Activated B cell treated with CpG ODN at 0.5 μM for 24 hours (primary cell): Measurements from ENCODE around the gene OVCA2. TPM values are rescaled to one million over a fixed set of nuclear protein-coding genes. Genes with fewer than 3 reads are reported as not detected.
A peak's percentile ranks its signal among the peaks of the same experiment; 100 is the strongest.

Source experiments
- ATAC-seq: fragments of 200-7000 bp; cut with Tn5 transposase; one replicate; pipeline ENCODE4 v1.10.0; 2021; ENCODE audit warnings: low read depth, mild to moderate bottlenecking, moderate library complexity
- CTCF ChIA-PET: fragments of 350-600 bp; sonication (Branson Sonifier 250); formaldehyde crosslinking; loops from one replicate; lab custom pipeline; 2021; ENCODE audit warnings: antibody characterized with exemption; lab: Charles Lee
- POLR2A ChIA-PET: fragments of 350-600 bp; sonication (Branson Sonifier 250); formaldehyde crosslinking; loops from one replicate; lab custom pipeline; 2021; ENCODE audit warnings: antibody characterized with exemption; lab: Charles Lee
- DNase-seq: peaks from one replicate; pipeline ENCODE4 v3.0.0; 2022
- H3K27ac Mint-ChIP-seq: one replicate; pipeline ENCODE4 v1.8.0; 2020; ENCODE audit warnings: mixed read lengths
- H3K27me3 Mint-ChIP-seq: one replicate; pipeline ENCODE4 v1.8.0; 2021; ENCODE audit warnings: mixed read lengths
- H3K36me3 Mint-ChIP-seq: one replicate; pipeline ENCODE4 v1.8.0; 2021; ENCODE audit warnings: low read depth, mixed read lengths
- H3K4me1 Mint-ChIP-seq: one replicate; pipeline ENCODE4 v1.8.0; 2021; ENCODE audit warnings: mixed read lengths
- H3K4me3 Mint-ChIP-seq: one replicate; pipeline ENCODE4 v1.8.0; 2020; ENCODE audit warnings: mild to moderate bottlenecking, mixed read lengths
- H3K9me3 Mint-ChIP-seq: one replicate; pipeline ENCODE4 v1.8.0; 2020; ENCODE audit warnings: mixed read lengths
- intact Hi-C: fragments of 100-400 bp; cut with micrococcal nuclease; formaldehyde crosslinking; loops from one replicate; pipeline ENCODE4 v1.15.1; 2024
- total RNA-seq: library from RNA; stranded (reverse); gene quantifications from 2 replicates; pipeline ENCODE4 v1.2.3, GENCODE V29; 2022
- TF ChIP-seq, protein P1 (sequence below): fragments of 200-600 bp; IDR thresholded peaks from one replicate; pipeline ENCODE4 v1.8.0; 2022; ENCODE audit warnings: antibody characterized with exemption, mild to moderate bottlenecking

OVCA2 gene
- total RNA-seq, 1 donor from 2014 or later, result 29.4 TPM

- H3K9me3 Mint-ChIP-seq, result no peaks in the 10 kb centered on the region
- DNase-seq (no peak), ATAC-seq (no peak)
- peaks cover 57% of the 10 kb centered on the region for H3K4me1 Mint-ChIP-seq
- ChIA-PET POLR2A (interaction anchor here (1.5 to 24.5 kb wide), 2 partner anchors 10 to 21 kb away, joined by 6 to 449 read pairs; no protein-coding TSS in a partner anchor), CTCF (interaction anchor here (0.8 to 1.4 kb wide), 3 partner anchors 8 to 19 kb away, joined by 3 to 4 read pairs (median 3); no protein-coding TSS in a partner anchor)
- H3K27ac Mint-ChIP-seq, result no peak overlapping the region
- peaks cover 47% of the 10 kb centered on the region for H3K36me3 Mint-ChIP-seq
- TF ChIP-seq, protein P1, sequence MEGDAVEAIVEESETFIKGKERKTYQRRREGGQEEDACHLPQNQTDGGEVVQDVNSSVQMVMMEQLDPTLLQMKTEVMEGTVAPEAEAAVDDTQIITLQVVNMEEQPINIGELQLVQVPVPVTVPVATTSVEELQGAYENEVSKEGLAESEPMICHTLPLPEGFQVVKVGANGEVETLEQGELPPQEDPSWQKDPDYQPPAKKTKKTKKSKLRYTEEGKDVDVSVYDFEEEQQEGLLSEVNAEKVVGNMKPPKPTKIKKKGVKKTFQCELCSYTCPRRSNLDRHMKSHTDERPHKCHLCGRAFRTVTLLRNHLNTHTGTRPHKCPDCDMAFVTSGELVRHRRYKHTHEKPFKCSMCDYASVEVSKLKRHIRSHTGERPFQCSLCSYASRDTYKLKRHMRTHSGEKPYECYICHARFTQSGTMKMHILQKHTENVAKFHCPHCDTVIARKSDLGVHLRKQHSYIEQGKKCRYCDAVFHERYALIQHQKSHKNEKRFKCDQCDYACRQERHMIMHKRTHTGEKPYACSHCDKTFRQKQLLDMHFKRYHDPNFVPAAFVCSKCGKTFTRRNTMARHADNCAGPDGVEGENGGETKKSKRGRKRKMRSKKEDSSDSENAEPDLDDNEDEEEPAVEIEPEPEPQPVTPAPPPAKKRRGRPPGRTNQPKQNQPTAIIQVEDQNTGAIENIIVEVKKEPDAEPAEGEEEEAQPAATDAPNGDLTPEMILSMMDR, result no peak
- H3K4me3 Mint-ChIP-seq, result no peak overlapping the region
- H3K27me3 Mint-ChIP-seq, result no peaks in the 10 kb centered on the region
- intact Hi-C loops, result no loop called here
Measured at GRCh38 chr17:2067608-2068024, 25.8 kb downstream of the OVCA2 start.

DNA sequence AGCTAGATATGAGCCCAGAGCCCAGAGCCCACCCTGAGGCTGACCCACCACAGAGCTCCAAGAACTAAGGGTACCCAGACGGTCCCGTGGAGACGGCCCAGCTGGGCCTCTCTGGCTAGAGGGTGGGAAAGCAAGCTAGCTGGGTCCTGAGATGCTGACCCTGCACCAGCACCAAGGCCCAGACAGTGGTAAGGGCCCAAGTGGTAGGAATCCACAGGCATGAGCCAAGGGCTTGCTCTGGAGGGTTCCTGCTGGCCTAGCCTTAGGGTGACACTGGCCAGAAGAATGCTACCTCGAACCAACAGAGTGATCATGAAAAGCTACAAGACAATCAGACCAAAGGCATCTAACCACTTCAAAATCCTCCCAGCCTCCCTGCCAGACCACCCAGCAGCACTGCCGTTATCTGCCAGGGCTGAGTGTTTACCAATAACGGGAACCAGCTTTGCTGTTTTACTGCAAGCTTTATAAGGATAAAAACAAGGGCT lies 26.3 kb downstream of the OVCA2 start:
- CTCF ChIA-PET, result interaction anchor here (0.8 to 0.9 kb wide), 2 partner anchors 9 to 19 kb away, joined by 3 read pairs; no protein-coding TSS in a partner anchor
- H3K4me1 Mint-ChIP-seq, result peaks cover 57% of the 10 kb centered on the region
- H3K4me3 Mint-ChIP-seq, result no peak overlapping the region
- H3K9me3 Mint-ChIP-seq, result no peaks in the 10 kb centered on the region
- H3K36me3 Mint-ChIP-seq, result peaks cover 47% of the 10 kb centered on the region
- POLR2A ChIA-PET, result interaction anchor here (1.5 to 24.5 kb wide), 2 partner anchors 10 to 20 kb away, joined by 6 to 449 read pairs; no protein-coding TSS in a partner anchor
- TF ChIP-seq, protein P1, result no peak
- DNase-seq, result no peak
- H3K27me3 Mint-ChIP-seq, result no peaks in the 10 kb centered on the region
- intact Hi-C loops, result no loop called here
- no peak overlapping the region for H3K27ac Mint-ChIP-seq
- no peak for ATAC-seq

DNA sequence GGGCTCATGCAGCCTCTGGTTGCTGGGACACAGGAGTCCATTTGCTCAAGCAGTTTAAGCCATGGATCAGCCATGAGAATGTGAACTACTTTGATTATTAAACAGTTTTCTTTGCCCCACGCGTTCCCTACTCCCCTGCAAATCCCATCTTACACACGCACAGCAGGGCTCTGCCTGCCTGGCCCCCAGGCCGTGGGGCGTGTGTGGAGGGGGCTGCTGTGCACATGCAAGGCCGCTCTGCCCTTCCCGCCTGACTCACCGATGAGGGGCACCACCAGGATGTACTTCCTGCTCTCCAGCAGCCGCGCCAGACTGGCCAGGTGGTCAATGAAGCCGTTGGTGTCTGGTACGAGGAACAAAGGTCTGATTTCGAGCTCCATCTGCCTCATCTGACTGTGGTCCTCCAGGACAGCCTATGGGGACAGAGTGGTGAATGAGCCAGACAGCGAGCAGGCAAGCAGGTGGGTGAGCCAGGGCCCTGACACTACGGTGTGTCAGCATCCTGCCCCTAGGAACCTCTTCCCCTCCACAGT lies 26.8 kb downstream of the OVCA2 start:
- H3K27ac Mint-ChIP-seq, result no peak overlapping the region
- no peaks in the 10 kb centered on the region for H3K9me3 Mint-ChIP-seq
- no peak for ATAC-seq
- TF ChIP-seq, protein P1, result no peak
- ChIA-PET POLR2A (interaction anchor here (1.5 to 24.5 kb wide), 2 partner anchors 11 to 20 kb away, joined by 6 to 449 read pairs; no protein-coding TSS in a partner anchor), CTCF (interaction anchor here (0.8 to 1.2 kb wide), 3 partner anchors 9 to 176 kb away, joined by 3 to 4 read pairs (median 3); no protein-coding TSS in a partner anchor)
- intact Hi-C loops, result no loop called here
- H3K27me3 Mint-ChIP-seq, result no peaks in the 10 kb centered on the region
- H3K4me1 Mint-ChIP-seq, result peaks cover 53% of the 10 kb centered on the region
- no peak overlapping the region for H3K4me3 Mint-ChIP-seq
- peaks cover 46% of the 10 kb centered on the region for H3K36me3 Mint-ChIP-seq
- DNase-seq, result no peak

DNA sequence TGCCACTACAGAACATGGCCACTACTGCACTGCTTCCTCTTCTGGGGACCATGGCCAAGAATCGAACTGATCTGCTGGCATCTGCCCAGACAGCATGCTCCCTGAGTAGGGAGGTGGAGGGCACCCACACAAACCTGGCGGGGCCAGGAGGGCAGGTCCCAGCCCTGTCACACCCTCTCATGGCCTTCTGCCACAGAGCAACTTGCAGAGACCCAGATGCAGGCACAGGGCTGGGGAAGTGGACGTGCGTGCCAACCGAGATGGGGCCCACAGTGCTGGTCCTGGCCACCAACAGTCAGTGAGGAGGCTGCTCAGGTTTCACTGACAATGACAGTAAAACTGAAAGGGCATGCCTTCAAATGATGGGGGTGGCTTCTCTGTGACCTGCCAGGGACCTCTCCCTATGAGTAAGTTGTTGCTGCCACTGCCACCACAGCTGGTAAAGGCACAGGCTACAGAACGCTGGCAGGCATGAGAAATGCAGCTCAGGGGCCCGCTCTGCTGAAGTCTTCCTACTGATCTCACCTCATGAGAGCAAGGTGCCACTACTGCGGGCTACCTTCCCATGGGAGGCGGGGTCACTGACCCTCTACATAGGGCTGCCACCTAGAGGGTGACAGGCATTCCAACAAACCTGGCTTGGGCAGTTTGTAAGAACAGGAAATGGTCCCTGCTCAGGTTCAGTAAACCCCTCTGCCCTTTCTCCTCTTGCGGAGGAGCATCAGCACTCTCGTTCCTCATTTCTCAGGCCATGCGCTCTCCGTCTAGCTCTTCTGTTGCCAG lies 28.6 kb downstream of the OVCA2 start:
- CTCF ChIA-PET, result interaction anchor here (1.2 to 2.9 kb wide), 5 partner anchors 13 to 174 kb away, joined by 3 to 21 read pairs (median 5); partner anchors contain the start of gene HIC1
- intact Hi-C loops, result loop anchor here (1.0 kb wide), 3 partner anchors 11 to 17 kb away; no protein-coding TSS in a partner anchor
- DNase-seq, result no peak
- Mint-ChIP-seq H3K9me3 (no peaks in the 10 kb centered on the region), H3K4me3 (peak overlapping the region; percentile 59), H3K27ac (peak overlapping the region; percentile 79), H3K36me3 (peaks cover 42% of the 10 kb centered on the region), H3K4me1 (peaks cover 43% of the 10 kb centered on the region), H3K27me3 (no peaks in the 10 kb centered on the region)
- TF ChIP-seq, protein P1, result no peak
- peak; percentile 90 for ATAC-seq
- POLR2A ChIA-PET, result interaction anchor here (0.5 to 24.5 kb wide), 8 partner anchors 10 to 386 kb away, joined by 3 to 449 read pairs (median 4); no protein-coding TSS in a partner anchor
